IgD-negative memory B cell (primary cell): ENCODE data around the gene PILRB. TPM values are rescaled to one million over a fixed set of nuclear protein-coding genes. Genes with fewer than 3 reads are reported as not detected.
A peak's percentile ranks its signal among the peaks of the same experiment; 100 is the strongest.
"Not testable (repeated sequence)": the region's sequence is repeated elsewhere in the genome, so short reads cannot be mapped to it uniquely, and the experiment has no call there.

Source experiments
- H3K27ac Mint-ChIP-seq, 3 donors: one replicate each; pipeline ENCODE4 v1.8.0; 2020 to 2022; ENCODE audit warnings: mild to moderate bottlenecking in 3 of 3, mixed read lengths in 3 of 3, moderate library complexity in 1 of 3
- H3K27me3 Mint-ChIP-seq: one replicate; pipeline ENCODE4 v1.8.0; 2021; ENCODE audit warnings: mixed read lengths
- H3K36me3 Mint-ChIP-seq: one replicate; pipeline ENCODE4 v1.8.0; 2020; ENCODE audit warnings: mild to moderate bottlenecking, mixed read lengths
- H3K4me1 Mint-ChIP-seq, 3 donors: one replicate each; pipeline ENCODE4 v1.8.0; 2020 to 2022; ENCODE audit warnings: mixed read lengths in 3 of 3, mild to moderate bottlenecking in 1 of 3
- H3K4me3 Mint-ChIP-seq, 4 donors: one replicate each; pipeline ENCODE4 v1.8.0; 2020 to 2022; ENCODE audit warnings: mild to moderate bottlenecking in 4 of 4, mixed read lengths in 4 of 4, moderate library complexity in 3 of 4
- H3K9me3 Mint-ChIP-seq, 3 donors: one replicate each; pipeline ENCODE4 v1.8.0; 2020 to 2021; ENCODE audit warnings: mixed read lengths in 3 of 3, mild to moderate bottlenecking in 1 of 3
- polyA plus RNA-seq: library from polyadenylated mRNA; unstranded; fragments of 300-500 nt; fragmentation: Illumina TruSeq; gene quantifications from one replicate; pipeline ENCODE4 v1.2.3, GENCODE V29; 2021

PILRB gene
- 14.3 TPM for polyA plus RNA-seq

- Mint-ChIP-seq H3K36me3 (peaks cover 2% of the 10 kb centered on the region), H3K27me3 (no peaks in the 10 kb centered on the region), H3K9me3 (no peaks in the 10 kb centered on the region), H3K27ac (peak within 1 kb of the TSS; percentile 64 to 84 (median 84)), H3K4me3 (peak within 1 kb of the TSS in 3 of 4 donors; percentile 25 to 58 (median 52)), H3K4me1 (peaks cover 6 to 8% (median 7%) of the 10 kb centered on the region in 3 donors)
Measured at GRCh38 chr7:100358027-100358856, at the start of gene PILRB. Gene PILRB, plus strand, starts transcription at chr7:100358117. Its CDS starts 186 bp downstream, at chr7:100358303.

DNA sequence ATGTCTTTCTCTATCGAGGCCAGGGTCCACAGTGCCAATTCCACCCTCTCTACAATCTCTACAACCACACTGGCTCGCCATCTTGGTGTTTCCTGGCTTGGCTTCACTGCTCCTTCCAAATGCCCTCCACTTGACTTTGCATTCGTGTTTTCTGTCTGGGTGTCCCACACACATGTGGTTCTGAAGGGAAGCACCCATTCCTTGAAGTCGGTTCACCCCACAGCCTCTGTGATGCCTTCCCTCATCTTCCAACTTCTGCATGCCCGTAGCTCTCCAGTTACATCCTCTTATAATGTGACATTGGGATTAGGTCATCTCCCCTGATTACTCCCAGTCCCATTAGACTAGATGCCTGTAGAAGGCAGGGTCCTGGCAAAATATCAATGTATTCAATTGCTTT, 39.6 kb upstream of the PILRB start:
- H3K4me3 Mint-ChIP-seq, result peak overlapping the region in 2 of 4 donors; percentile 13 to 63
- not testable (repeated sequence) for H3K9me3 Mint-ChIP-seq, H3K36me3 Mint-ChIP-seq, H3K27me3 Mint-ChIP-seq, H3K4me1 Mint-ChIP-seq
- peak overlapping the region in 2 of 3 donors; percentile 60 to 87 for H3K27ac Mint-ChIP-seq

DNA sequence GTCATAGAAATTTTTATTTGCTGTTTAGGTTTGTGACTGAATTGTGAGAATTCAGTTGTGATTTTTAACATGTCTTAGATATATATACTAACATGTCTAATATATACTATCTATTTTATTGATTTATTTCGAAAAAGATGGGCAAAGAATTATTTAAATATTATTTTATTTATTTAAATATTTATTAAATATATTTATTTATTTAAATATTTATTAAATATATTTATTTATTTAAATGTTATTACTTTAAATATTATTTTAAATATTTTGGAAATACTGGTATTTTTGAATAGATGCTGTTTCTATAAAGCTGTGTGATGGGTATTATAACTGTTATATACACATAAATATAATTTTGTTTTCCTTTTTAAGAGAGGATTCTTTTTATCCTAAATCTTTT, 36.3 kb upstream of the PILRB start:
- H3K27ac Mint-ChIP-seq, H3K27me3 Mint-ChIP-seq, H3K9me3 Mint-ChIP-seq, H3K4me1 Mint-ChIP-seq, H3K36me3 Mint-ChIP-seq, H3K4me3 Mint-ChIP-seq: not testable (repeated sequence)

DNA sequence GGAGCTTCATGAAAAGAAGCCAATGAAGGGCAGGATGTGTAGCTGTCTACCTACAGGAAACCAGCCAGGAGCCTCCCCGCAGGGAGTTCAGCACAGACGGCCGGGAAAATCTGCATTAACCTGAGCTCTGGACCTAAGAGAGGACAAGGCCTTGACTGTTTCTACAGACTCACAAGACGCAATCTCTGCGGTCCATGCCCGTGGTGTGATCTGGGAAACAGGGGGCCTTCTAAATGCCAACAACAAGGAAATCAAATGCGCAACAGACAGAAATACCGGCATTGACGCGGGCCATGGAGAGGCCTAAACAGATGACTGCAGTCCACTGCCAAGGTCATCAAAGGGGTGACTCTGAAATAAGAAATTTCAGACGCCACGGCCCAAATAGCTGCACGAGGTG, 33.7 kb upstream of the PILRB start:
- not testable (repeated sequence) for H3K27me3 Mint-ChIP-seq, H3K9me3 Mint-ChIP-seq, H3K4me3 Mint-ChIP-seq, H3K27ac Mint-ChIP-seq, H3K4me1 Mint-ChIP-seq, H3K36me3 Mint-ChIP-seq

GRCh38 chr7:100325671-100326070, 32.2 kb upstream of the PILRB start:
- not testable (repeated sequence) for H3K4me1 Mint-ChIP-seq, H3K27me3 Mint-ChIP-seq, H3K9me3 Mint-ChIP-seq, H3K36me3 Mint-ChIP-seq
- Mint-ChIP-seq H3K4me3 (peak overlapping the region in 1 of 4 donors; percentile 56), H3K27ac (peak overlapping the region in 1 of 3 donors; percentile 53)

- not testable (repeated sequence) for H3K4me3 Mint-ChIP-seq, H3K9me3 Mint-ChIP-seq, H3K27ac Mint-ChIP-seq, H3K27me3 Mint-ChIP-seq, H3K36me3 Mint-ChIP-seq, H3K4me1 Mint-ChIP-seq
Measured at GRCh38 chr7:100326914-100327313, 31.0 kb upstream of the PILRB start.

- Mint-ChIP-seq H3K27ac (peak overlapping the region; percentile 85 to 98 (median 97)), H3K4me3 (peak overlapping the region; percentile 89 to 99 (median 94)), H3K4me1 (peaks cover 9 to 15% (median 9%) of the 10 kb centered on the region in 3 donors)
- not testable (repeated sequence) for H3K36me3 Mint-ChIP-seq, H3K27me3 Mint-ChIP-seq, H3K9me3 Mint-ChIP-seq
Measured at GRCh38 chr7:100335566-100336466, 22.1 kb upstream of the PILRB start.

- Mint-ChIP-seq H3K4me1 (peaks cover 13 to 18% (median 16%) of the 10 kb centered on the region in 3 donors), H3K27ac (peak overlapping the region in 1 of 3 donors; percentile 82), H3K4me3 (peak overlapping the region in 2 of 4 donors; percentile 63 to 83)
- not testable (repeated sequence) for H3K36me3 Mint-ChIP-seq, H3K9me3 Mint-ChIP-seq, H3K27me3 Mint-ChIP-seq
Measured at GRCh38 chr7:100338083-100338696, 19.7 kb upstream of the PILRB start.

DNA sequence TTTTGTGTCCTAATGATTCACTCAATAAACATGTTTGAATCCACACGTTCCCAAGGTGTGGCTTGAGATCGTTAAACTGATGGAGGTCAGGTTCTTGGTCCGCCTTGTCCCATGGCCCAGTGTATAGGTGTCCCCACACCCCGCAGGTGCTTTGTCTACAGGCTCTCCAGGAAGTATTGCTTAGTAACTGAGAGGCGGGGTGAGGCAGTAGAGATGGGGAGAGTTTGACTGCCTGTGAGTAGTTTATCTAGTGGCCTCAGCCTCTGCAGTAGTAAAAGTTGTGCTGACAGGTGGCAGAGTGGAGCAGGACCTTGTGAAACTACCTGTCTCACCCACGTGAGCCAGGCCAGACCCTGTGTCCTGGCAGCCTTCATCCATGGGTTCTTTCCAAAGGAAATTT, 16.6 kb upstream of the PILRB start:
- H3K27ac Mint-ChIP-seq, result peak overlapping the region; percentile 73 to 90 (median 88)
- peak overlapping the region in 1 of 4 donors; percentile 77 for H3K4me3 Mint-ChIP-seq
- H3K36me3 Mint-ChIP-seq, H3K9me3 Mint-ChIP-seq, H3K27me3 Mint-ChIP-seq: not testable (repeated sequence)
- peaks cover 4 to 23% (median 23%) of the 10 kb centered on the region in 3 donors for H3K4me1 Mint-ChIP-seq

DNA sequence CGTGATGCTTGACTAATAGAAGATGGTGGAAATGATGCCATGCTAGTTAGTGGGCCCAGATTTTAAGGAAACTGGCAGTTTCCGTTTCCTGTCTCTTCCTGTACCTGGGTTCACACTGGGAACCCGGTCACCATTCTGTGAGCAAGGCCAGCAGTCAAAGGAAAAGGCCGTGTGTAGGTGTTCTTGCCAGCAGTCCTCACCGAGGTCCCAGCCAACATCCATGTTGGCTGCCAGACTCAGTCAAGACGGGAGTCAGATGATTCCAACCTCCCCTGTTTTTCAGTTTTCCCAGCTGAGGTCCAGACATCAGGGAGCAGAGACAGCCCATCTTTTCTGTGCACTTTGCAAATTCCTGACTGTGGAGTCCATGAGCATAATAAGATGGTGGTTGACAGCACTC, 15.2 kb upstream of the PILRB start:
- Mint-ChIP-seq H3K9me3 (no peaks in the 10 kb centered on the region), H3K27ac (peak overlapping the region; percentile 39 to 90 (median 45)), H3K36me3 (peaks cover 2% of the 10 kb centered on the region), H3K27me3 (no peaks in the 10 kb centered on the region), H3K4me3 (peak overlapping the region in 3 of 4 donors; percentile 30 to 77 (median 72)), H3K4me1 (peaks cover 4 to 19% (median 19%) of the 10 kb centered on the region in 3 donors)

- not testable (repeated sequence) for H3K36me3 Mint-ChIP-seq, H3K27me3 Mint-ChIP-seq, H3K9me3 Mint-ChIP-seq
- H3K27ac Mint-ChIP-seq, result peak overlapping the region; percentile 78 to 99 (median 98)
- peaks cover 4 to 21% (median 15%) of the 10 kb centered on the region in 3 donors for H3K4me1 Mint-ChIP-seq
- peak overlapping the region in 3 of 4 donors; percentile 45 to 85 (median 80) for H3K4me3 Mint-ChIP-seq
Measured at GRCh38 chr7:100344124-100344559, 13.8 kb upstream of the PILRB start.

DNA sequence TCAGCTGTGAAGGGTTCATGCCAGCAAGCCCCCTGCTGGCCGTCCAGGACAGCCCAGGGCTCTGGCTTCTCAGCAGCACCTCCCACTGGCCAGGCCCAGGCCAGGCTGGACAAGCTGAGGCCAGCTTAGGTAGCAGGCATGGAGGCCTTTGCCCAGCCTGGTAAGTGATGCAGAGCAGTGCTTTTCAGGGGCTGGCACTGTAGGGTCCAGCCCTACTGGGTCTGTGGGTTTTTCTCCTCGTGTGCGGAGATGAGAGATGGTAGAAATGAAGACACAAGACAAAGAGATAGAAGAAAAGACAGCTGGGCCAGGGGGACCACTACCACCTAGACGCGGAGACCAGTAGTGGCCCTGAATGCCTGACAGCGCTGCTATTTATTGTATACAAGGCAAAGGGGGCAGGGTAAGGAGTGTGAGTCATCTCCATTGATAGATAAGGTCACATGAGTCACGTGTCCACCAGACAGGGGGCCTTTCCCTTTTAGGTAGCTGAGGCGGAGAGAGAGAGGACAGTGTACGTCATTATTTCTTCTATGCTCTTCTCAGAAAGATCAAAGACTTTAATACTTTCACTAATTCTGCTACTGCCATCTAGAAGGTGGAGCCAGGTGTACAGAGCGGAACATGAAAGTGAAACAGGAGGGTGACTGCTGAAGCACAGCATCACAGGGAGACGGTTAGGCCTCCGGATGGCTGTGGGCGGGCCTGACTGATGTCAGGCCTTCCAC, 13.2 kb upstream of the PILRB start:
- peaks cover 4 to 21% (median 15%) of the 10 kb centered on the region in 3 donors for H3K4me1 Mint-ChIP-seq
- peak overlapping the region; percentile 45 to 85 (median 66) for H3K4me3 Mint-ChIP-seq
- H3K9me3 Mint-ChIP-seq, H3K27me3 Mint-ChIP-seq, H3K36me3 Mint-ChIP-seq: not testable (repeated sequence)
- peak overlapping the region; percentile 78 to 99 (median 98) for H3K27ac Mint-ChIP-seq

DNA sequence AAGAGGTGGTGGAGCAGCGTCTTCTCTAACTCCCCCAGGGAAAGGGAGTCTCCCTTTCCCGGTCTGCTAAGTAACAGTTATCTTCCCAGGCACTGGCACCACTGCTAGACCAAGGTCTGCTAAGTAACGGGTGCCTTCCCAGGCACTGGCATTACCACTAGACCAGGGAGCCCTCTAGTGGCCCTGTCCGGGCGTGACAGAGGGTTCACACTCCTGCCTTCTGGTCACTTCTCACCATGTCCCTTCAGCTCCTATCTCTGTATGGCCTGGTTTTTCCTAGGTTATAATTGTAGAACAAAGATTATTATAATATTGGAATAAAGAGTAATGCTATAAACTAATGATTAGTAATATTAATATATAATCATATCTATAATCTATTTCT, 12.6 kb upstream of the PILRB start:
- H3K36me3 Mint-ChIP-seq, H3K9me3 Mint-ChIP-seq, H3K27me3 Mint-ChIP-seq: not testable (repeated sequence)
- peak overlapping the region; percentile 78 to 99 (median 98) for H3K27ac Mint-ChIP-seq
- H3K4me1 Mint-ChIP-seq, result peaks cover 4 to 21% (median 13%) of the 10 kb centered on the region in 3 donors
- H3K4me3 Mint-ChIP-seq, result peak overlapping the region in 3 of 4 donors; percentile 45 to 80 (median 60)

DNA sequence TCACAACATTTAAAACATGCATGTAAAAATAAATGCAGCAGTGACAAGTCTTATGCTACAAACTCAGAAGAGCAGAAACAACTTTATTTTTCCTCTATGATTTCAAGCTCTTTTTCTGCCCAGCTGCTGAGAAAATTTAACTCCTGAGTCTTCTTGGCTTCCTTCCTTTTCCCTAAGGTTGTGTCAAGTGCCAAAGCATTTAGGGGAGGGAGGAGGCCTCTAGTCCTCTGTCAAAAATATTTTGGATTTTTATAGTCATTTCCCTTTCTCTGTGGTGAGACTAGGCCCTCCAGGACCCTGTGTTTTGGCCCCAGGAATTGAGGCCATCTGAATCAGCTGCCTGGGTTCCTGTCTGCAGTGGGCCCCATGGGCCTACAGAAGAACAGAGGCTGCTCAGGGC, 11.0 kb upstream of the PILRB start:
- no peaks in the 10 kb centered on the region for H3K9me3 Mint-ChIP-seq
- peaks cover under 1% of the 10 kb centered on the region for H3K36me3 Mint-ChIP-seq
- no peaks in the 10 kb centered on the region for H3K27me3 Mint-ChIP-seq
- peaks cover 0 to 18% (median 17%) of the 10 kb centered on the region in 3 donors for H3K4me1 Mint-ChIP-seq
- peak overlapping the region in 1 of 3 donors; percentile 73 for H3K27ac Mint-ChIP-seq
- no peak overlapping the region for H3K4me3 Mint-ChIP-seq
